Activated CD4-positive, alpha-beta memory T cell treated with anti-CD3 and anti-CD28 coated beads for 36 hours (primary cell): Measurements from ENCODE around the gene ADAMTSL4. TPM values are rescaled to one million over a fixed set of nuclear protein-coding genes. Genes with fewer than 3 reads are reported as not detected.
"Not testable (repeated sequence)": the region's sequence is repeated elsewhere in the genome, so short reads cannot be mapped to it uniquely, and the experiment has no call there.

Experiments
- CTCF ChIA-PET: fragments of 350-600 bp; sonication (Branson Sonifier 250); formaldehyde crosslinking; loops from one replicate; lab custom pipeline; 2021; ENCODE audit warnings: antibody characterized with exemption, inconsistent platforms; lab: Charles Lee
- POLR2A ChIA-PET: fragments of 350-600 bp; sonication (Branson Sonifier 250); formaldehyde crosslinking; loops from one replicate; lab custom pipeline; 2021; ENCODE audit warnings: antibody characterized with exemption; lab: Charles Lee
- DNase-seq: peaks from one replicate; pipeline ENCODE4 v3.0.0-alpha.2; 2020
- H3K27ac Mint-ChIP-seq: one replicate; pipeline ENCODE4 v1.8.0; 2021; ENCODE audit warnings: mixed read lengths
- H3K27me3 Mint-ChIP-seq: one replicate; pipeline ENCODE4 v1.8.0; 2021; ENCODE audit warnings: mixed read lengths
- H3K36me3 Mint-ChIP-seq: one replicate; pipeline ENCODE4 v1.8.0; 2021; ENCODE audit warnings: mixed read lengths
- H3K4me1 Mint-ChIP-seq: one replicate; pipeline ENCODE4 v1.8.0; 2021; ENCODE audit warnings: low read depth, mixed read lengths
- H3K4me3 Mint-ChIP-seq: one replicate; pipeline ENCODE4 v1.8.0; 2021; ENCODE audit warnings: mild to moderate bottlenecking, mixed read lengths
- H3K9me3 Mint-ChIP-seq: one replicate; pipeline ENCODE4 v1.8.0; 2021; ENCODE audit warnings: mixed read lengths
- intact Hi-C: fragments of 100-400 bp; cut with micrococcal nuclease; formaldehyde crosslinking; loops from one replicate; pipeline ENCODE4 v1.15.1; 2023
- total RNA-seq, 2 experiments: library from RNA; stranded (reverse); gene quantifications; one replicate each; pipeline ENCODE4 v1.2.3, GENCODE V29; 2021

The ADAMTSL4 gene
- total RNA-seq, 2 experiments from 2014 or later, result 1.1 TPM

DNA sequence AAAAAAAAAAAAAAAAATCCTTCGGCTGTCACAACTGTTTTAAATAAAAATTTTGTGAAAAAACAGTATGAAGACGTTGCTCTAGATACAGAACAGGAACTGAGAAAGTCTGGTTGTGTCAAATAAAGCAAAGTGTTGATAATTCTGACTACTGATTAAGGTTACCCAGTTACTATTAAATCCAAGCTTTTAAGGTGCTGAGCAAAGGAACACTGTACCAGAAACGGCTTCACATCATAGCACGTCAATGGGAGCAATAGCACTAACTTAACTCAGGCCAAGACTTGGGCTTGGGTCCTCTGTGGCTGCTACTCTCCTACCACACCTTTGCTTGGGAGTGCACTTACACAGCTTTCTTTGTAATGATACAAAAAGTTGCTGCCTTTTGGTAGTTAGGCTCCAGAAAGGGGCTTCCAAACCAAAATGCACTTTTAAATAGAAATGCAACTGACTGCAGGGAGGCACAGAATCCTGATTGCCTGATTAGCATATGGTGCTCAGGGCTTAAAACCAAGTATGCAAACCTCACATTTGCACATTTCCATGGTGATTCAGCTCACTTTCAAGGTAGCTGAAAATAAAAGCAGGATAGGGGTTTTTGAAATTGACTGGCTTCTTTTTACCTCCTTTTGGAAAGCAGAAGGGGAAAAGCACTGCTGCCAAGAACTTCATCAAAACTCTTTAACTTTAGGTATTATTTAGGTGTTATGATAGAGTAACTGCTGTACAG, 23.9 kb downstream of the ADAMTSL4 start:
- peak overlapping the region; percentile 98 for H3K27ac Mint-ChIP-seq
- ChIA-PET CTCF (interaction anchor here (0.6 to 15.1 kb wide), 5 partner anchors 10 to 319 kb away, joined by 3 to 276 read pairs (median 3); no protein-coding TSS in a partner anchor), POLR2A (interaction anchor here (0.9 to 13.7 kb wide), 5 partner anchors 8 to 55 kb away, joined by 3 to 527 read pairs (median 8); no protein-coding TSS in a partner anchor)
- H3K4me1 Mint-ChIP-seq, result peaks cover 65% of the 10 kb centered on the region
- no peak for DNase-seq
- H3K9me3 Mint-ChIP-seq, result no peaks in the 10 kb centered on the region
- peaks cover 76% of the 10 kb centered on the region for H3K36me3 Mint-ChIP-seq
- intact Hi-C loops, result loop anchor here (1.0 kb wide), 1 partner anchor 10 kb away; no protein-coding TSS in a partner anchor
- no peaks in the 10 kb centered on the region for H3K27me3 Mint-ChIP-seq
- H3K4me3 Mint-ChIP-seq, result peak overlapping the region; percentile 93

DNA sequence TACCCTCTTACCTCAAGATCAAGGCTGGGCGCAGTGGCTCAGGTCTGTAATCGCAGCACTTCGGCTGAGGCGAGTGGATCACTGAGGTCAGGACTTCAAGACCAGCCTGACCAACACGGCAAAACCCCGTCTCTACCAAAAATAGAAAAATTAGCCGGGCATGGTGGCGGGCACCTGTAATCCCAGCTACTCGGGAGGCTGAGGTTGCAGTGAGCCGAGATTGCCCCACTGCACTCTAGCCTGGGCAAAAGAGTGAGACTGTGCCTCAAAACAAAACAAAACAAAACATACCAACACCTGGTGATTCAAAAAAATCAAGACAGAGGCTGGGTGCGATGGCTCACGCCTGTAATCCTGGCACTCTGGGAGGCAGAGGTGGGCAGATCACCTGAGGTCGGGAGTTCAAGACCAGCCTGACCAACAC, 24.5 kb downstream of the ADAMTSL4 start:
- H3K9me3 Mint-ChIP-seq, H3K27me3 Mint-ChIP-seq: not testable (repeated sequence)
- CTCF ChIA-PET, result interaction anchor here (1.4 to 15.1 kb wide), 2 partner anchors 11 to 33 kb away, joined by 3 to 276 read pairs; no protein-coding TSS in a partner anchor
- H3K4me3 Mint-ChIP-seq, result peak overlapping the region; percentile 93
- peak overlapping the region; percentile 98 for H3K27ac Mint-ChIP-seq
- DNase-seq, result peak; percentile 67
- peaks cover 81% of the 10 kb centered on the region for H3K36me3 Mint-ChIP-seq
- intact Hi-C loops, result loop anchor here (1.0 kb wide), 1 partner anchor 10 kb away; no protein-coding TSS in a partner anchor
- peaks cover 61% of the 10 kb centered on the region for H3K4me1 Mint-ChIP-seq
- POLR2A ChIA-PET, result interaction anchor here (0.8 to 13.7 kb wide), 5 partner anchors 9 to 54 kb away, joined by 3 to 527 read pairs (median 8); no protein-coding TSS in a partner anchor

DNA sequence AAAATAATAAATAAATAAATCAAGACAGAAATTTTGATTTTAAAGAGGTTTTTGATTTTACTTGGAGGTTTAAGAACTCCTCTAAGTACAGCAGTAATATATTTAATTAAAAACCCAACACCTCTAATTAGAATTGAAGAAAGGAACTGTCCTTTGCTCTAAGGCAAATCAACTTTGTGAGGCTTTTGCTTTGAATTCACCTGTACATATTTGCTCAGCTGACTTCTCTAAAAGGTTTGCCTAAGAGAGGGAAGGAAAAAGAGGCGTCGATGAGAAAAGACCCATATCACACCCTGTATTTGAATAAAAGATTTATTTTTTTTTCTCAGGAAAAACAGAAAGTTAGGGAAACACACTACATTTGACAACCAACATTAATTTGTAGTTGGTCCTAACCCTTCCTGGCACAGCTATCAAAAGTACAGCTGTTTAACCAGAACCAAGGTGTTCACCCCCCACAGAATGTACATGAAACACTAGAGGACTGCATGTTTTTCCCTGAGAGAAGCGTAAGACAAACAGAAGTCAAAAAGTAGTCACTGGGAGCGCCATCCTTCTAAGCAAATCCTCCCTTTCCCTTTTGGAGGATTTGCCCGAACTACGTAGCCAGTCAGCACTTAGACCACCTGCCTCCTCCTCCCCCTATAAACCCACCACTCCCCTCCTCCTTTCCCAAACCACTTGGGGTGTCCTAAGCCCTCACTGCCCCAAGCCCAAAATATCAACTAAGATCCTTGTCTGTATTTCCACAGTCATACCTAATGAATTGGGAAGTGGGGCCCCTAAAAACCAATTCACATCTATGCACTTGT, 25.3 kb downstream of the ADAMTSL4 start:
- H3K9me3 Mint-ChIP-seq, result no peaks in the 10 kb centered on the region
- DNase-seq, result no peak
- POLR2A ChIA-PET, result interaction anchor here (0.8 to 12.6 kb wide), 7 partner anchors 10 to 347 kb away, joined by 3 to 527 read pairs (median 4); no protein-coding TSS in a partner anchor
- peak overlapping the region; percentile 93 for H3K4me3 Mint-ChIP-seq
- H3K36me3 Mint-ChIP-seq, result peaks cover 86% of the 10 kb centered on the region
- peaks cover 2% of the 10 kb centered on the region for H3K27me3 Mint-ChIP-seq
- H3K27ac Mint-ChIP-seq, result peak overlapping the region; percentile 98
- peaks cover 53% of the 10 kb centered on the region for H3K4me1 Mint-ChIP-seq
- CTCF ChIA-PET, result interaction anchor here (0.8 to 15.1 kb wide), 2 partner anchors 11 to 48 kb away, joined by 3 to 276 read pairs; no protein-coding TSS in a partner anchor
- intact Hi-C loops, result no loop called here

DNA sequence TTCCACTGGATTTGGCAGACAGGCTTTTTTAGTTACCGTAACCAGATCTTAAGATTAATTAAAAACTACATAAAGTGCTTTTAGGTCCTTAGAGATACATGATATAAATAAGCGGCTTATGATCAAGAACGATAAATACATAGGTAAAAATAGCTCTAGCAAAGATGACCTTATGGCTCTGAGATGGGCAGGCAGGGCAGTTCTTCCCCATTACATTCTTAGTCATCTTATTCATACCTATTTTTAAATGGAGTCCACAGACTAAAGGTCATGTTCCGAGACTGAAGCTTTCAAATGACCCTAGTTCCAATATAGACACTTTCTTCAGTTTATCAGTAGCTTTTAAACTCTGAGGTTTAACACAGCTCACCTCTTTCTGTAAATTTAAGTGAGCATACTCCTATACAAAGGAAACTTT, 25.9 kb downstream of the ADAMTSL4 start:
- ChIA-PET POLR2A (interaction anchor here (0.8 to 12.6 kb wide), 6 partner anchors 10 to 347 kb away, joined by 3 to 527 read pairs (median 4); no protein-coding TSS in a partner anchor), CTCF (interaction anchor here (0.8 to 15.1 kb wide), 2 partner anchors 12 to 47 kb away, joined by 3 to 276 read pairs; no protein-coding TSS in a partner anchor)
- no peak for DNase-seq
- peaks cover 2% of the 10 kb centered on the region for H3K27me3 Mint-ChIP-seq
- peaks cover 50% of the 10 kb centered on the region for H3K4me1 Mint-ChIP-seq
- no peaks in the 10 kb centered on the region for H3K9me3 Mint-ChIP-seq
- H3K4me3 Mint-ChIP-seq, result peak overlapping the region; percentile 93
- H3K27ac Mint-ChIP-seq, result peak overlapping the region; percentile 98
- peaks cover 81% of the 10 kb centered on the region for H3K36me3 Mint-ChIP-seq
- intact Hi-C loops, result no loop called here

DNA sequence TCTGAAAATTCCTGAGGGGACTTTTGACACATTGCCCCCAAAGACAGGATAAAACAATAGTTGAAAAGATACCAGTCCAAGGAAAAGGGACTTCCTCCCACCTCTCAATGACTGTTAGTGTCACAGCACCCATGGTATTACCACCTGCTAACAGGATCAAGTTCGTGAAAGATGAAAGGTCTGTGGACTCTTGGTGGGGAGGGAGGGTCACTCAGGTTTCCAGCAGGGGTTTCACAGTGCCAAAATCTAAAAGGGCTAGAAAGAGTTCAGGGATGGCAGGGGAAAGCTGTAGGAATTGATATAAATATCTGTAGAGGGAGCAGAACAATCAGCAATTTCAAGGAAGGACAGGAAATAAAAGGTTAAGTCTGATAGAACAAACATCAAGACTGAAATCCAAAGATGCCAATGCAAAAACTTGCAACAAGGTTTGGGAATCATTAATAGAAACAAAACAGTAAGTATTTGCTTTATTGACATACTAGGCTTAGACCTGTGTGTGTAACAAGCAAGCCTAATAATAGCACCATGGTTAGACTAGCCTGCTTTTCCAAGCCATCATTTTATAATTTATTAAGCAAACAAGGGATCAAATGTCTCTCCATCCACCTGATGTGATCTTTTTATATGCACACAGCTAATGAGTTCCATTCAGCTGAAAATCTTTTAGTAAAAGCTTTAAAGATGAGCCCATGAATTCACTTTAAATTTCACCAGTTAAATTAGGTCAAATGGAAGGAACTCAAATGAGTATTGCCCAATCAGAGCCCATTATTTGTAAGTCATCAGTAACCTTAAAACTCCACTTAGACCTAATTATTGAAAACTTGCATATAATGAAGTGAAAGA, 26.5 kb downstream of the ADAMTSL4 start:
- intact Hi-C loops, result no loop called here
- Mint-ChIP-seq H3K27ac (peak overlapping the region; percentile 98), H3K9me3 (no peaks in the 10 kb centered on the region), H3K4me3 (peak overlapping the region; percentile 93), H3K27me3 (peaks cover 2% of the 10 kb centered on the region), H3K4me1 (peaks cover 50% of the 10 kb centered on the region), H3K36me3 (peaks cover 79% of the 10 kb centered on the region)
- ChIA-PET CTCF (interaction anchor here (0.8 to 15.1 kb wide), 5 partner anchors 13 to 121 kb away, joined by 3 to 276 read pairs (median 6); partner anchors contain the start of gene GOLPH3L), POLR2A (interaction anchor here (0.8 to 12.6 kb wide), 8 partner anchors 11 to 346 kb away, joined by 3 to 527 read pairs (median 4); partner anchors contain the start of gene TARS2)
- DNase-seq, result no peak

DNA sequence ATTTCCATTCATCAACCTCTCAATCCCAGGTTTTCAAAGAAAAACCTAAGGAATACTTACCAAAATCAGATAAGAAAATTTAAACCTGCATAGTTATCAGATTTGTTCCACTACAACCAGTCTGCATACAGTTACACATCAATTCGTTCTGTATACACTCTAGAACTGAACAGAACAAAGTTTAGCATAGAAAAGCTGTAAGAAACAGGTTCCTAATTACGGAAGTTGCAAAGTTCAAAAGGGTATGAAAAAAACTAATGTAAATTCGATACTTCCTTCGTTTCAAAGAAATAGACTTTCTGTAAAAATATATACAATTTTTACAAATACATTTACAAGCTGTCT, 27.1 kb downstream of the ADAMTSL4 start:
- Mint-ChIP-seq H3K9me3 (no peaks in the 10 kb centered on the region), H3K27me3 (peaks cover 2% of the 10 kb centered on the region), H3K27ac (peak overlapping the region; percentile 98), H3K36me3 (peaks cover 73% of the 10 kb centered on the region), H3K4me3 (peak overlapping the region; percentile 93), H3K4me1 (peaks cover 49% of the 10 kb centered on the region)
- POLR2A ChIA-PET, result interaction anchor here (1.6 to 12.6 kb wide), 5 partner anchors 12 to 89 kb away, joined by 4 to 527 read pairs (median 54); partner anchors contain the start of genes ENSA and TARS2
- DNase-seq, result no peak
- CTCF ChIA-PET, result interaction anchor here (0.9 to 15.1 kb wide), 4 partner anchors 13 to 121 kb away, joined by 3 to 276 read pairs (median 6); partner anchors contain the start of gene GOLPH3L
- intact Hi-C loops, result no loop called here

DNA sequence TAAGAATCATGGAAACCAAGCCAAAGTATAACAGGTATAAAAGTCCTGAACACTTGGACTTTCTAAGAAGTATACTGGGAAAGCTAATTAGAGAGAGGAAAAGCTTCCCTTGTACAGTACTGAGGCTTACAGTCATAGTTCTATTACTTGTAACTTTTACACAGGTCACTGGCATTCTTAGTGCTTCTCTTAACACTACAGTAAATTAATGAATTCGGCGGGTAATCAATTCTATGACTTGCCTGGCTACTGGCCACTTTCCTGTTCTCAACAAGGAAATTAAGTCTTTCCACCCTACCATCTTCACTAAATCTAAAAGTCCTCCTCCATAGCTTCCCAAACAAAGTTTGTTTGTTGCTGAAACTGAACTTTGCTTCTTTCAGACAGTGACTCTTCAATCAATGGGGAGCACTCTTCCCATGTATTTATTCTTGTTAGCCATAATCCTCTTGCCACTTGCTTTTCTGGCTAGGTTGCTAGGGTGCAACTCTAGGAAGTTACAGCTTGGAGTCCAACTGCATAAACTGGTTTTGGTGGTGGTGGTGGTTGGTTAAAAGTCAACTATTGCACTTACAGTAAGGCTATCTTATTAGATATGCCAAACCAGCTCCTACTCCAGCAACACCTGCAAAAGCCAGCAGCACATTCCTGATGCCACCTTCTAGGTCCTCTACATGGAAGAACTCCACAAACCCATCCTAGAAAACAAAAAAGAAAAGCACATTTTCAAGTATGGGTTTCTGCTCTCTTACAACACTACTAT, 27.8 kb downstream of the ADAMTSL4 start:
- intact Hi-C loops, result no loop called here
- Mint-ChIP-seq H3K27ac (peak overlapping the region; percentile 98), H3K4me1 (peaks cover 44% of the 10 kb centered on the region), H3K9me3 (no peaks in the 10 kb centered on the region), H3K4me3 (peak overlapping the region; percentile 93), H3K36me3 (peaks cover 71% of the 10 kb centered on the region), H3K27me3 (peaks cover 2% of the 10 kb centered on the region)
- ChIA-PET POLR2A (interaction anchor here (0.7 to 12.6 kb wide), 6 partner anchors 12 to 90 kb away, joined by 3 to 527 read pairs (median 48); partner anchors contain the start of genes ENSA and TARS2), CTCF (interaction anchor here (0.9 to 15.1 kb wide), 4 partner anchors 14 to 120 kb away, joined by 3 to 276 read pairs (median 6); partner anchors contain the start of gene GOLPH3L)
- no peak for DNase-seq

DNA sequence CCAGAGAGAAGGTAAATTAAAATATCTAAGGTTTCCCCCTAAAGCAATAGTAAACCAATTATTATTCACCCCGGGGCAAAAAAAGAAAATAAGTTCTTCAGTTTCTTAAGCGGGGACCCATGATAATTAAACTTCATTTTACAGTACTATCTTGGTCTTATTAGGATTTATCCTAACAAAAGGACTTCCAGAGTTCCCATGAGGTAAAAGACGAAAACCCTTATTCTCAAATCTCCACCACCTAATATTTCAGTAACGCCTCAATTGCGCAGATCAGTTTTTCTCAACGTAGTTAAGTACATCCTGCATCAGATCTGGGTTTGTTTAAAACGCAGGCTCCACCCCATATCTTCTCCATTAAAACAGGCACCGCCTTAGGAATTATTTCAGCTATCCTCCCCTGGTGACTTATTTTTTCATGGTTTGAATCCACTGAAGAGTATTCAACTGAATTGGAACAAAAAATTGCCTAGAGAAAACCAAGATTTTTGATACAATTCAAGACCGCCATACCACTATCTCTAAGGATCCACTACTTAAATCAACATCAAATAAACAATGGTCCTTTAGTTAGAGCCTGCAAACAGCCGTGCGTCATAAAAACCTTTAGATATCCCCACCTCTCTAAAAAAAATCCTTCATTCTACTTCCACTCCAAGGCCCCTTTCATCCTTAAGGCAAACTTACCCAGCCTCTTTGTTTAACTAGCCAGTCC, 28.5 kb downstream of the ADAMTSL4 start:
- no peak for DNase-seq
- CTCF ChIA-PET, result interaction anchor here (1.1 to 15.1 kb wide), 5 partner anchors 15 to 51 kb away, joined by 3 to 276 read pairs (median 7); partner anchors contain the start of gene ENSA
- H3K9me3 Mint-ChIP-seq, result no peaks in the 10 kb centered on the region
- peak overlapping the region; percentile 98 for H3K27ac Mint-ChIP-seq
- peaks cover 2% of the 10 kb centered on the region for H3K27me3 Mint-ChIP-seq
- peak overlapping the region; percentile 93 for H3K4me3 Mint-ChIP-seq
- H3K36me3 Mint-ChIP-seq, result peaks cover 64% of the 10 kb centered on the region
- H3K4me1 Mint-ChIP-seq, result peaks cover 40% of the 10 kb centered on the region
- POLR2A ChIA-PET, result interaction anchor here (1.0 to 12.6 kb wide), 6 partner anchors 13 to 51 kb away, joined by 3 to 527 read pairs (median 48); partner anchors contain the start of gene ENSA
- intact Hi-C loops, result loop anchor here (1.0 kb wide), 2 partner anchors 14 to 34 kb away; no protein-coding TSS in a partner anchor
